Vagina (tissue), 2 donors: Measurements from ENCODE around the gene TMEM163.

Experiments used
- POLR2A ChIP-seq, 2 donors: fragments of 450-650 bp; IDR thresholded peaks; one replicate each; pipeline ENCODE4 v1.6.1; 2017; ENCODE audit warnings: antibody characterized with exemption in 2 of 2, mild to moderate bottlenecking in 2 of 2, moderate library complexity in 2 of 2
- POLR2AphosphoS5 ChIP-seq, 2 donors: sonication (generic); formaldehyde crosslinking; IDR thresholded peaks; one replicate each; pipeline ENCODE4 v1.9.0; 2017; ENCODE audit warnings: antibody characterized with exemption in 2 of 2, mild to moderate bottlenecking in 2 of 2, low read depth in 1 of 2; ENCODE audit not compliant: insufficient read depth in 1 of 2
- TF ChIP-seq, protein P1 (sequence below), 3 experiments: fragments of 450-650 bp in 2 of 3; fragments of 200-600 bp in 1 of 3; sonication (generic) in 1 of 3; IDR thresholded peaks; one replicate each; pipeline ENCODE4 v1.5.1; 2017 to 2019; ENCODE audit warnings: antibody characterized with exemption in 3 of 3, mild to moderate bottlenecking in 2 of 3, moderate library complexity in 2 of 3

- no peak for TF ChIP-seq POLR2A (IDR thresholded peaks at IDR 0.05)
- TF ChIP-seq, protein P1, sequence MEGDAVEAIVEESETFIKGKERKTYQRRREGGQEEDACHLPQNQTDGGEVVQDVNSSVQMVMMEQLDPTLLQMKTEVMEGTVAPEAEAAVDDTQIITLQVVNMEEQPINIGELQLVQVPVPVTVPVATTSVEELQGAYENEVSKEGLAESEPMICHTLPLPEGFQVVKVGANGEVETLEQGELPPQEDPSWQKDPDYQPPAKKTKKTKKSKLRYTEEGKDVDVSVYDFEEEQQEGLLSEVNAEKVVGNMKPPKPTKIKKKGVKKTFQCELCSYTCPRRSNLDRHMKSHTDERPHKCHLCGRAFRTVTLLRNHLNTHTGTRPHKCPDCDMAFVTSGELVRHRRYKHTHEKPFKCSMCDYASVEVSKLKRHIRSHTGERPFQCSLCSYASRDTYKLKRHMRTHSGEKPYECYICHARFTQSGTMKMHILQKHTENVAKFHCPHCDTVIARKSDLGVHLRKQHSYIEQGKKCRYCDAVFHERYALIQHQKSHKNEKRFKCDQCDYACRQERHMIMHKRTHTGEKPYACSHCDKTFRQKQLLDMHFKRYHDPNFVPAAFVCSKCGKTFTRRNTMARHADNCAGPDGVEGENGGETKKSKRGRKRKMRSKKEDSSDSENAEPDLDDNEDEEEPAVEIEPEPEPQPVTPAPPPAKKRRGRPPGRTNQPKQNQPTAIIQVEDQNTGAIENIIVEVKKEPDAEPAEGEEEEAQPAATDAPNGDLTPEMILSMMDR (IDR thresholded peaks at IDR 0.05) = no peak
- no peak for TF ChIP-seq POLR2AphosphoS5 (IDR thresholded peaks at IDR 0.05; ENCODE audit: insufficient read depth in 1 of 2, low read depth in 1 of 2)
Observed at GRCh38 chr2:134690629-134691215, 28.1 kb downstream of the TMEM163 start.
